Hepatocyte (in vitro differentiated cells): ENCODE measurements around the gene ARHGDIG. TPM values are rescaled to one million over a fixed set of nuclear protein-coding genes. Genes with fewer than 3 reads are reported as not detected.
"Not testable (repeated sequence)": the region's sequence is repeated elsewhere in the genome, so short reads cannot be mapped to it uniquely, and the experiment has no call there.

ENCODE experiments used
- DNase-seq: peaks from one replicate; pipeline ENCODE4 v3.0.0-alpha.2; 2016; ENCODE audit warnings: low spot score
- H2AFZ ChIP-seq: fragments of 200-600 bp; sonication (generic); 2 replicates; pipeline ENCODE4 v1.6.0; 2016; ENCODE audit warnings: antibody characterized with exemption, mild to moderate bottlenecking
- H3K27ac ChIP-seq: fragments of 200-600 bp; sonication (generic); 2 replicates; pipeline ENCODE4 v1.5.1; 2016; ENCODE audit warnings: mild to moderate bottlenecking
- H3K27me3 ChIP-seq: fragments of 200-600 bp; sonication (generic); 2 replicates; pipeline ENCODE4 v1.6.1; 2016
- H3K36me3 ChIP-seq: fragments of 200-600 bp; sonication (generic); replicated peaks from 2 replicates; pipeline ENCODE4 v1.5.1; 2016; ENCODE audit warnings: low read depth; ENCODE audit not compliant: insufficient read depth
- H3K4me1 ChIP-seq: fragments of 200-600 bp; sonication (generic); 2 replicates; pipeline ENCODE4 v1.5.1; 2016; ENCODE audit warnings: mild to moderate bottlenecking, moderate library complexity; ENCODE audit not compliant: insufficient read depth
- H3K4me2 ChIP-seq: fragments of 200-600 bp; sonication (generic); 2 replicates; pipeline ENCODE4 v1.6.0; 2016
- H3K4me3 ChIP-seq: fragments of 200-600 bp; sonication (generic); 2 replicates; pipeline ENCODE4 v1.5.1; 2016; ENCODE audit warnings: mild to moderate bottlenecking
- H3K79me2 ChIP-seq: fragments of 200-600 bp; sonication (generic); 2 replicates; pipeline ENCODE4 v1.6.0; 2017; ENCODE audit warnings: mild to moderate bottlenecking
- H3K9me2 ChIP-seq: fragments of 200-600 bp; sonication (generic); replicated peaks from 2 replicates; pipeline ENCODE4 v1.6.0; 2017; ENCODE audit warnings: mild to moderate bottlenecking; ENCODE audit not compliant: insufficient read depth
- H3K9me3 ChIP-seq: fragments of 200-600 bp; sonication (generic); 2 replicates; pipeline ENCODE4 v1.5.1; 2016; ENCODE audit warnings: low read depth, mild to moderate bottlenecking
- H4K20me1 ChIP-seq: fragments of 200-600 bp; sonication (generic); 2 replicates; pipeline ENCODE4 v1.6.0; 2016; ENCODE audit warnings: mild to moderate bottlenecking; ENCODE audit not compliant: insufficient read depth, poor library complexity, severe bottlenecking
- EZH2 ChIP-seq: fragments of 200-600 bp; sonication (generic); IDR thresholded peaks from 2 replicates; pipeline ENCODE4 v1.6.1; 2016; ENCODE audit warnings: antibody characterized with exemption, mild to moderate bottlenecking, borderline replicate concordance
- EZH2phosphoT487 ChIP-seq: fragments of 200-600 bp; sonication (generic); IDR thresholded peaks from one replicate; pipeline ENCODE4 v1.6.1; 2018; ENCODE audit warnings: antibody characterized with exemption, mild to moderate bottlenecking, low read depth, moderate library complexity; ENCODE audit not compliant: unreplicated experiment, severe bottlenecking
- WGBS: methylation state at CpG from one replicate; pipeline ENCODE4 v1.1.6; 2016; ENCODE audit warnings: low lambda C conversion rate; ENCODE audit errors: missing lambda C conversion rate; 5-methylcytosine and 5-hydroxymethylcytosine counted together
- polyA plus RNA-seq: library from polyadenylated mRNA; unstranded; fragments of >200 nt; fragmentation: Nextera tagmentation; extraction: Ambion mirVana; gene quantifications from 2 replicates; pipeline ENCODE4 v1.2.1, GENCODE V29; 2016
- total RNA-seq: library from RNA; depleted of rRNA; stranded (reverse); fragments of >200 nt; gene quantifications from 2 replicates; pipeline ENCODE4 v1.2.3, GENCODE V29; 2014
- TF ChIP-seq, protein P1 (sequence below): fragments of 200-600 bp; sonication (generic); IDR thresholded peaks from 2 replicates; pipeline ENCODE4 v1.5.1; 2016; ENCODE audit warnings: antibody characterized with exemption, mild to moderate bottlenecking; ENCODE audit not compliant: poor library complexity

Gene ARHGDIG
- total and polyA plus RNA-seq, 2 experiments from 2014 or later: 1.1 TPM; not detected in 1

- Histone ChIP-seq H3K9me3 (no peaks in the 10 kb centered on the region), H3K4me2 (no peak overlapping the region), H3K27me3 (no peaks in the 10 kb centered on the region), H3K79me2 (no peaks in the 10 kb centered on the region), H2AFZ (no peak overlapping the region), H3K4me3 (no peak overlapping the region), H3K36me3 (no peaks in the 10 kb centered on the region), H3K4me1 (no peaks in the 10 kb centered on the region), H3K9me2 (no peaks in the 10 kb centered on the region), H3K27ac (no peak overlapping the region), H4K20me1 (no peaks in the 10 kb centered on the region)
- WGBS: 91% methylated on average over 23 of the region's 25 CpGs
- DNase-seq: no peak
- no peak for TF ChIP-seq EZH2phosphoT487
- no peak for TF ChIP-seq EZH2
- TF ChIP-seq, protein P1, sequence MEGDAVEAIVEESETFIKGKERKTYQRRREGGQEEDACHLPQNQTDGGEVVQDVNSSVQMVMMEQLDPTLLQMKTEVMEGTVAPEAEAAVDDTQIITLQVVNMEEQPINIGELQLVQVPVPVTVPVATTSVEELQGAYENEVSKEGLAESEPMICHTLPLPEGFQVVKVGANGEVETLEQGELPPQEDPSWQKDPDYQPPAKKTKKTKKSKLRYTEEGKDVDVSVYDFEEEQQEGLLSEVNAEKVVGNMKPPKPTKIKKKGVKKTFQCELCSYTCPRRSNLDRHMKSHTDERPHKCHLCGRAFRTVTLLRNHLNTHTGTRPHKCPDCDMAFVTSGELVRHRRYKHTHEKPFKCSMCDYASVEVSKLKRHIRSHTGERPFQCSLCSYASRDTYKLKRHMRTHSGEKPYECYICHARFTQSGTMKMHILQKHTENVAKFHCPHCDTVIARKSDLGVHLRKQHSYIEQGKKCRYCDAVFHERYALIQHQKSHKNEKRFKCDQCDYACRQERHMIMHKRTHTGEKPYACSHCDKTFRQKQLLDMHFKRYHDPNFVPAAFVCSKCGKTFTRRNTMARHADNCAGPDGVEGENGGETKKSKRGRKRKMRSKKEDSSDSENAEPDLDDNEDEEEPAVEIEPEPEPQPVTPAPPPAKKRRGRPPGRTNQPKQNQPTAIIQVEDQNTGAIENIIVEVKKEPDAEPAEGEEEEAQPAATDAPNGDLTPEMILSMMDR: no peak
Measured at GRCh38 chr16:266258-267164, 13.9 kb upstream of the ARHGDIG start.

GRCh38 chr16:267562-267961 is 12.8 kb upstream of the ARHGDIG start:
- H3K27ac ChIP-seq, H4K20me1 ChIP-seq, H3K4me1 ChIP-seq: not testable (repeated sequence)

DNA sequence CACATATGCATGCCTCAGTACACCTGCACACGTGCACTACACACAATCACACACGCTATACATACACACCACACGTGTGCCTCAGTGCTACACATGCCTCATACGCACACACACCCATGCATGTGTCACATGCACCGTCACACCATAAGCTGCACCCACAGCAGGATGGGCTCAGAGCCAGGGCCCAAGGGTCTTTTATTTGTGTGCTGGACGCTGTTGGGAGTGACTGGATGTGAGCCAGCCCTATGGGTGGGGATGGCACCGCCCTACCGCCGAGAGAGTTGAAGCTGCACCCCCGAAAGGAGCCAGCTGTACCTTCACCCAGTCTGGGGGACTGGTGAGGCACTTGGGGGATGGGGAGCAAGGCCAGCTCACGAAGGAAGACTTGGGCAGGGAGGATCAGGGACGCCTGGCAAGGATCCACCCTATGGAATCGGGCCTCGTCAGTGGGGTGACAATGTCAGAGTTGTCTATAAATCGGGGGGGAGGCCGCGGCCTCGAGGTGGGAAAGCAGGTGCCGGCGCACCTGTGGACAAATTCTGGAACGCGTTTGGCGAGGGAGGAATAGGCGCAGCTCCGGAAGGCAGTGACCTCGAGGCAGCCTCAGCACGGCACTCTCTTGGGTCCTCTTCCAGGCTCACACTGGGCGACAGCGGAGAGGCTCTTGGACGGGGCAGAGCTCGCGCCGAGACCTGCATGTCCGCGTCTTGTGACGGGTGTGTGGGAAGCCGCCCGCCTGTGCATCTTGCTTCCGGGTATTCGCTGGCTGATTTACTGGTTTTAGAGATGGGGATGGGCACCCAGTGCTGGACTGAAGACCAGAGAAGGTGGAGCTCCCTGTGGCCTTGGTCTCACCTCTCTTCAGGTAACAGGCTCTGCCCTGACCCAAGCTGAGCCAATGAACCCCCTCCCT is 12.0 kb upstream of the ARHGDIG start:
- Histone ChIP-seq H2AFZ (no peak overlapping the region), H3K36me3 (no peaks in the 10 kb centered on the region), H3K79me2 (no peaks in the 10 kb centered on the region), H3K4me2 (no peak overlapping the region), H3K4me3 (no peak overlapping the region), H3K27ac (no peak overlapping the region), H4K20me1 (no peaks in the 10 kb centered on the region), H3K4me1 (no peaks in the 10 kb centered on the region), H3K9me2 (no peaks in the 10 kb centered on the region), H3K9me3 (no peaks in the 10 kb centered on the region), H3K27me3 (no peaks in the 10 kb centered on the region)
- TF ChIP-seq EZH2: no peak
- TF ChIP-seq, protein P1: no peak
- no peak for TF ChIP-seq EZH2phosphoT487
- 88% methylated on average over 39 of the region's 40 CpGs for WGBS
- no peak for DNase-seq

More at GRCh38 chr16:267562-267961, 12.8 kb upstream of the ARHGDIG start:
- not testable (repeated sequence) for H3K27me3 ChIP-seq, H2AFZ ChIP-seq, H3K4me3 ChIP-seq, DNase-seq, H3K36me3 ChIP-seq, H3K79me2 ChIP-seq, H3K9me2 ChIP-seq, H3K9me3 ChIP-seq, H3K4me2 ChIP-seq
- WGBS: 98% methylated on average over 17 of the region's 17 CpGs
